Esophagus squamous epithelium (tissue), 4 donors: ENCODE measurements around the gene C14orf119.

Experiments used
- CTCF ChIP-seq, 6 experiments: fragments of 450-650 bp in 4 of 6; fragments of 200-600 bp in 2 of 6; sonication (generic) in 2 of 6; IDR thresholded peaks; one replicate each; pipeline ENCODE4 v1.5.1; 2016 to 2019; ENCODE audit warnings: antibody characterized with exemption in 6 of 6, mild to moderate bottlenecking in 4 of 6, moderate library complexity in 4 of 6
- POLR2A ChIP-seq, 4 donors: fragments of 450-650 bp; IDR thresholded peaks; one replicate each; pipeline ENCODE4 v1.6.1; 2017; ENCODE audit warnings: antibody characterized with exemption in 4 of 4, mild to moderate bottlenecking in 4 of 4, moderate library complexity in 3 of 4

DNA sequence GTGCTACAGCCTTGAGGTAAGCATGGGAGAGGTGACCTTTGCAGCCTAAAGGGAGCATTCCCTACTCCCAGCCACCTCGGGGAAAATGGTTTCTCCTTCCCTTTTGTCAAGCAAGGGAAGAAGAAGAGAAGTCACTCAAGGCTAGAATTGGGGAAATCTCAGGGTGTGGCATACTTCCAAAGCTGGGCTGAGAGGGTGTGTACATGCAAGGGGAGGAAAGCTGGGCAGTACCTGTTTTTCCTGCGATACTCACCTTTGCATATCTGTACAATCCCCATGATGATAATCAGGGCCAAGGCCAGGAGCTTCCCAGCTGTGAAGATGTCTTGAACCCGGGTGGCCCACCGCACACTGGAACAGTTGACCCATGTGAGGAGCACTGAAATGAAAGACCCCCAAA is 47.5 kb downstream of the C14orf119 start:
- no peak for TF ChIP-seq CTCF (IDR thresholded peaks at IDR 0.05)
- TF ChIP-seq POLR2A (IDR thresholded peaks at IDR 0.05) = no peak
